ENCODE results near the gene TAF3.
"Not testable (repeated sequence)": the region's sequence is repeated elsewhere in the genome, so short reads cannot be mapped to it uniquely, and the experiment has no call there.

GRCh38 chr10:7811743-7812142, 6.6 kb upstream of the TAF3 start:
- not testable (repeated sequence) for TF ChIP-seq EP300, CTCF, POLR2A (IDR thresholded peaks at IDR 0.05)
